H1 (cell line): ENCODE results near the gene NOL4L. TPM values are rescaled to one million over a fixed set of nuclear protein-coding genes. Genes with fewer than 3 reads are reported as not detected.

ENCODE experiments used
- TAF1 ChIP-seq: IDR thresholded peaks from 2 replicates; pipeline ENCODE4 v1.6.1; 2011; ENCODE audit warnings: mild to moderate bottlenecking, low read depth, low read length
- TEAD4 ChIP-seq: IDR thresholded peaks from 2 replicates; pipeline ENCODE4 v1.6.1; 2012; ENCODE audit warnings: low read depth, low read length, inconsistent platforms, mixed read lengths
- polyA plus RNA-seq, 7 experiments: library from polyadenylated mRNA; depleted of rRNA in 3 of 7; stranded (reverse) in 5 of 7; unstranded in 2 of 7; fragments of >200 nt in 5 of 7; fragments of 200-250 nt in 2 of 7; gene quantifications; 1 replicate in 5 of 7; 2 replicates in 1 of 7; 4 replicates in 1 of 7; pipeline versions ENCODE4 v1.2.1 to v1.2.3, GENCODE V29; 2011 to 2013; ENCODE audit warnings: missing spikeins in 2 of 7, mixed read lengths in 2 of 7
- total RNA-seq: library from RNA; stranded (reverse); fragmentation: NEBNext Ultra II Directional; extraction: Animal tissue kit (Norgen Biotek cat#: 25700); gene quantifications from 2 replicates; pipeline ENCODE4 v1.2.1, GENCODE V29; 2021
- TF ChIP-seq, protein P1 (sequence below): fragments of 300-600 bp; sonication (generic); IDR thresholded peaks from 2 replicates; pipeline ENCODE4 v1.7.1; 2012; ENCODE audit warnings: low read length, moderate library complexity, mild to moderate bottlenecking, inconsistent platforms; ENCODE audit not compliant: insufficient replicate concordance
- TF ChIP-seq, protein P2 (sequence below): IDR thresholded peaks from 2 replicates; pipeline ENCODE4 v1.6.1; 2012; ENCODE audit warnings: low read length, inconsistent platforms
- TF ChIP-seq, protein P3 (sequence below): IDR thresholded peaks from 2 replicates; pipeline ENCODE4 v1.6.1; 2012; ENCODE audit warnings: inconsistent platforms

NOL4L gene
- total and polyA plus RNA-seq, 2 of the 8 experiments (the other 6 are each of a cell fraction or from before 2014, with no cell fraction given) = 15.3 to 23.7 TPM

DNA sequence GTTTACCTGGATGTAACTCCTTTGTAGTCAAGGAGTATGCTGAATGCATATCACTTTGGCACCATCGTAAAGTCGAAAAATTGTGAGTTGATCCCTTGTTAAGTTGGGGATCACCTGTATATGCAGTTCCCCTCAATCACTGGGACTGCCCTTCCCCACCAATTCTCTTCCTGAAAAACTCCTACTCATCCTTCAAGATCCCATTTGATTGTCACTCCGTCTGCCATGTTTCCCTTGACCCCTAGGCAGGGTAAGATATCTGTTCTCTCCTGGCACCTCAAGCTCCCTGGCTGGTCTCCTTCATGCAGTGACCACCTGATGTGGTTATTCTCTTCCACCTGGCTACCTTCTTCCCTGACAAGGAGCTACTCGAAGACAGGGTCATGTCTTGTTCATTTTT, 10.0 kb upstream of the NOL4L start (continued):
- TF ChIP-seq, protein P1, sequence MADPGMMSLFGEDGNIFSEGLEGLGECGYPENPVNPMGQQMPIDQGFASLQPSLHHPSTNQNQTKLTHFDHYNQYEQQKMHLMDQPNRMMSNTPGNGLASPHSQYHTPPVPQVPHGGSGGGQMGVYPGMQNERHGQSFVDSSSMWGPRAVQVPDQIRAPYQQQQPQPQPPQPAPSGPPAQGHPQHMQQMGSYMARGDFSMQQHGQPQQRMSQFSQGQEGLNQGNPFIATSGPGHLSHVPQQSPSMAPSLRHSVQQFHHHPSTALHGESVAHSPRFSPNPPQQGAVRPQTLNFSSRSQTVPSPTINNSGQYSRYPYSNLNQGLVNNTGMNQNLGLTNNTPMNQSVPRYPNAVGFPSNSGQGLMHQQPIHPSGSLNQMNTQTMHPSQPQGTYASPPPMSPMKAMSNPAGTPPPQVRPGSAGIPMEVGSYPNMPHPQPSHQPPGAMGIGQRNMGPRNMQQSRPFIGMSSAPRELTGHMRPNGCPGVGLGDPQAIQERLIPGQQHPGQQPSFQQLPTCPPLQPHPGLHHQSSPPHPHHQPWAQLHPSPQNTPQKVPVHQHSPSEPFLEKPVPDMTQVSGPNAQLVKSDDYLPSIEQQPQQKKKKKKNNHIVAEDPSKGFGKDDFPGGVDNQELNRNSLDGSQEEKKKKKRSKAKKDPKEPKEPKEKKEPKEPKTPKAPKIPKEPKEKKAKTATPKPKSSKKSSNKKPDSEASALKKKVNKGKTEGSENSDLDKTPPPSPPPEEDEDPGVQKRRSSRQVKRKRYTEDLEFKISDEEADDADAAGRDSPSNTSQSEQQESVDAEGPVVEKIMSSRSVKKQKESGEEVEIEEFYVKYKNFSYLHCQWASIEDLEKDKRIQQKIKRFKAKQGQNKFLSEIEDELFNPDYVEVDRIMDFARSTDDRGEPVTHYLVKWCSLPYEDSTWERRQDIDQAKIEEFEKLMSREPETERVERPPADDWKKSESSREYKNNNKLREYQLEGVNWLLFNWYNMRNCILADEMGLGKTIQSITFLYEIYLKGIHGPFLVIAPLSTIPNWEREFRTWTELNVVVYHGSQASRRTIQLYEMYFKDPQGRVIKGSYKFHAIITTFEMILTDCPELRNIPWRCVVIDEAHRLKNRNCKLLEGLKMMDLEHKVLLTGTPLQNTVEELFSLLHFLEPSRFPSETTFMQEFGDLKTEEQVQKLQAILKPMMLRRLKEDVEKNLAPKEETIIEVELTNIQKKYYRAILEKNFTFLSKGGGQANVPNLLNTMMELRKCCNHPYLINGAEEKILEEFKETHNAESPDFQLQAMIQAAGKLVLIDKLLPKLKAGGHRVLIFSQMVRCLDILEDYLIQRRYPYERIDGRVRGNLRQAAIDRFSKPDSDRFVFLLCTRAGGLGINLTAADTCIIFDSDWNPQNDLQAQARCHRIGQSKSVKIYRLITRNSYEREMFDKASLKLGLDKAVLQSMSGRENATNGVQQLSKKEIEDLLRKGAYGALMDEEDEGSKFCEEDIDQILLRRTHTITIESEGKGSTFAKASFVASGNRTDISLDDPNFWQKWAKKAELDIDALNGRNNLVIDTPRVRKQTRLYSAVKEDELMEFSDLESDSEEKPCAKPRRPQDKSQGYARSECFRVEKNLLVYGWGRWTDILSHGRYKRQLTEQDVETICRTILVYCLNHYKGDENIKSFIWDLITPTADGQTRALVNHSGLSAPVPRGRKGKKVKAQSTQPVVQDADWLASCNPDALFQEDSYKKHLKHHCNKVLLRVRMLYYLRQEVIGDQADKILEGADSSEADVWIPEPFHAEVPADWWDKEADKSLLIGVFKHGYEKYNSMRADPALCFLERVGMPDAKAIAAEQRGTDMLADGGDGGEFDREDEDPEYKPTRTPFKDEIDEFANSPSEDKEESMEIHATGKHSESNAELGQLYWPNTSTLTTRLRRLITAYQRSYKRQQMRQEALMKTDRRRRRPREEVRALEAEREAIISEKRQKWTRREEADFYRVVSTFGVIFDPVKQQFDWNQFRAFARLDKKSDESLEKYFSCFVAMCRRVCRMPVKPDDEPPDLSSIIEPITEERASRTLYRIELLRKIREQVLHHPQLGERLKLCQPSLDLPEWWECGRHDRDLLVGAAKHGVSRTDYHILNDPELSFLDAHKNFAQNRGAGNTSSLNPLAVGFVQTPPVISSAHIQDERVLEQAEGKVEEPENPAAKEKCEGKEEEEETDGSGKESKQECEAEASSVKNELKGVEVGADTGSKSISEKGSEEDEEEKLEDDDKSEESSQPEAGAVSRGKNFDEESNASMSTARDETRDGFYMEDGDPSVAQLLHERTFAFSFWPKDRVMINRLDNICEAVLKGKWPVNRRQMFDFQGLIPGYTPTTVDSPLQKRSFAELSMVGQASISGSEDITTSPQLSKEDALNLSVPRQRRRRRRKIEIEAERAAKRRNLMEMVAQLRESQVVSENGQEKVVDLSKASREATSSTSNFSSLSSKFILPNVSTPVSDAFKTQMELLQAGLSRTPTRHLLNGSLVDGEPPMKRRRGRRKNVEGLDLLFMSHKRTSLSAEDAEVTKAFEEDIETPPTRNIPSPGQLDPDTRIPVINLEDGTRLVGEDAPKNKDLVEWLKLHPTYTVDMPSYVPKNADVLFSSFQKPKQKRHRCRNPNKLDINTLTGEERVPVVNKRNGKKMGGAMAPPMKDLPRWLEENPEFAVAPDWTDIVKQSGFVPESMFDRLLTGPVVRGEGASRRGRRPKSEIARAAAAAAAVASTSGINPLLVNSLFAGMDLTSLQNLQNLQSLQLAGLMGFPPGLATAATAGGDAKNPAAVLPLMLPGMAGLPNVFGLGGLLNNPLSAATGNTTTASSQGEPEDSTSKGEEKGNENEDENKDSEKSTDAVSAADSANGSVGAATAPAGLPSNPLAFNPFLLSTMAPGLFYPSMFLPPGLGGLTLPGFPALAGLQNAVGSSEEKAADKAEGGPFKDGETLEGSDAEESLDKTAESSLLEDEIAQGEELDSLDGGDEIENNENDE = no peak
- TF ChIP-seq TAF1 (no peak), TEAD4 (no peak)
- TF ChIP-seq, protein P2, sequence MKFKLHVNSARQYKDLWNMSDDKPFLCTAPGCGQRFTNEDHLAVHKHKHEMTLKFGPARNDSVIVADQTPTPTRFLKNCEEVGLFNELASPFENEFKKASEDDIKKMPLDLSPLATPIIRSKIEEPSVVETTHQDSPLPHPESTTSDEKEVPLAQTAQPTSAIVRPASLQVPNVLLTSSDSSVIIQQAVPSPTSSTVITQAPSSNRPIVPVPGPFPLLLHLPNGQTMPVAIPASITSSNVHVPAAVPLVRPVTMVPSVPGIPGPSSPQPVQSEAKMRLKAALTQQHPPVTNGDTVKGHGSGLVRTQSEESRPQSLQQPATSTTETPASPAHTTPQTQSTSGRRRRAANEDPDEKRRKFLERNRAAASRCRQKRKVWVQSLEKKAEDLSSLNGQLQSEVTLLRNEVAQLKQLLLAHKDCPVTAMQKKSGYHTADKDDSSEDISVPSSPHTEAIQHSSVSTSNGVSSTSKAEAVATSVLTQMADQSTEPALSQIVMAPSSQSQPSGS = no peak
- TF ChIP-seq, protein P3, sequence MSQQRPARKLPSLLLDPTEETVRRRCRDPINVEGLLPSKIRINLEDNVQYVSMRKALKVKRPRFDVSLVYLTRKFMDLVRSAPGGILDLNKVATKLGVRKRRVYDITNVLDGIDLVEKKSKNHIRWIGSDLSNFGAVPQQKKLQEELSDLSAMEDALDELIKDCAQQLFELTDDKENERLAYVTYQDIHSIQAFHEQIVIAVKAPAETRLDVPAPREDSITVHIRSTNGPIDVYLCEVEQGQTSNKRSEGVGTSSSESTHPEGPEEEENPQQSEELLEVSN = no peak
